Prostate gland (tissue), 2 donors: ENCODE data around the gene IMMP2L. TPM values are rescaled to one million over a fixed set of nuclear protein-coding genes. Genes with fewer than 3 reads are reported as not detected.

Experiments
- DNase-seq: peaks from one replicate; pipeline ENCODE4 v3.0.0-alpha.2; 2019; ENCODE audit warnings: low spot score
- H3K27ac ChIP-seq, 2 donors: fragments of 200-600 bp; sonication (generic); 2 replicates each; pipeline ENCODE4 v1.5.1; 2017 to 2019
- H3K27me3 ChIP-seq: fragments of 200-600 bp; sonication (generic); replicated peaks from 2 replicates; pipeline ENCODE4 v1.5.1; 2019; ENCODE audit not compliant: insufficient read depth
- H3K36me3 ChIP-seq, 2 donors: fragments of 200-600 bp; sonication (generic); 1 replicate in 1 of 2; 2 replicates in 1 of 2; pipeline versions ENCODE4 v1.5.1 to v1.8.1; 2017 to 2019
- H3K4me1 ChIP-seq: fragments of 200-600 bp; sonication (generic); replicated peaks from 2 replicates; pipeline ENCODE4 v1.5.1; 2019
- H3K4me3 ChIP-seq, 2 donors: fragments of 200-600 bp; sonication (generic); 2 replicates each; pipeline ENCODE4 v1.5.1; 2017 to 2019
- H3K9me3 ChIP-seq: fragments of 200-600 bp; sonication (generic); 2 replicates; pipeline ENCODE4 v1.5.1; 2017
- POLR2A ChIP-seq: fragments of 450-650 bp; IDR thresholded peaks from one replicate; pipeline ENCODE4 v1.6.1; 2016; ENCODE audit warnings: antibody characterized with exemption, mild to moderate bottlenecking
- POLR2AphosphoS5 ChIP-seq: sonication (generic); formaldehyde crosslinking; IDR thresholded peaks from one replicate; pipeline ENCODE4 v1.6.1; 2017; ENCODE audit warnings: antibody characterized with exemption
- WGBS: methylation state at CpG from one replicate; pipeline ENCODE4 v1.1.5; 2018; 5-methylcytosine and 5-hydroxymethylcytosine counted together
- intact Hi-C: fragments of 100-400 bp; cut with DNase I; formaldehyde crosslinking; loops from one replicate; pipeline ENCODE4 v1.14.2; 2022
- total RNA-seq, 2 donors: library from RNA; depleted of rRNA; stranded (reverse); fragments of >200 nt; gene quantifications; one replicate each; pipeline ENCODE4 v1.1.0, GENCODE V29; 2016
- TF ChIP-seq, protein P1 (sequence below), 4 experiments: fragments of 200-600 bp in 2 of 4; fragments of 450-650 bp in 2 of 4; sonication (generic) in 2 of 4; IDR thresholded peaks; 1 replicate in 3 of 4; 2 replicates in 1 of 4; pipeline ENCODE4 v1.5.1; 2016 to 2019; ENCODE audit warnings: antibody characterized with exemption in 4 of 4, mild to moderate bottlenecking in 2 of 4, moderate library complexity in 2 of 4

The IMMP2L gene
- total RNA-seq, 2 donors from 2014 or later, result 16.9 to 20.4 TPM

DNA sequence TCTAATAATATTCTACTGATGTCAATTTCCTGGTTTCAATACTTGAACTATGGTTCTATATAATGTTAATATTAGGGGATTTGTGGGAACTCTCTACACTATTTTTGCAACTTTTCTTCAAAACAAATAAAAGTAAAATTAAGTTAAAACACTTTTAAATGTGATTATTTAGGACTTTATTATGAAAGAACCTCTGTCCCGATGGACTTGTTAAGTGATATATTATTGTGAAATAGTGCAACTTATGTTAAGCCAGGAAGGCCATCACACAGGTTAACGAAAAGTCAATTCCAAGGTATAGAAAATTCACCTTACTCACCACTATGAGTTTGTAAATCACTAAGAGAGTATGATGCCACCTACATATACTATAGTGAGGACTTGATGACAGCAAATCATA lies 79.2 kb downstream of the IMMP2L start:
- intact Hi-C loops, result loop anchor here (10.0 kb wide), 1 partner anchor 1638 kb away; no protein-coding TSS in a partner anchor
- Histone ChIP-seq H3K27me3 (no peaks in the 10 kb centered on the region), H3K4me3 (no peak overlapping the region), H3K4me1 (peaks cover 5% of the 10 kb centered on the region), H3K9me3 (no peaks in the 10 kb centered on the region), H3K36me3 (no peaks in the 10 kb centered on the region), H3K27ac (no peak overlapping the region)
- no peak for DNase-seq
- 97% methylated on average over 2 of the region's 2 CpGs for WGBS
- TF ChIP-seq POLR2AphosphoS5 (no peak), POLR2A (no peak)
- TF ChIP-seq, protein P1, sequence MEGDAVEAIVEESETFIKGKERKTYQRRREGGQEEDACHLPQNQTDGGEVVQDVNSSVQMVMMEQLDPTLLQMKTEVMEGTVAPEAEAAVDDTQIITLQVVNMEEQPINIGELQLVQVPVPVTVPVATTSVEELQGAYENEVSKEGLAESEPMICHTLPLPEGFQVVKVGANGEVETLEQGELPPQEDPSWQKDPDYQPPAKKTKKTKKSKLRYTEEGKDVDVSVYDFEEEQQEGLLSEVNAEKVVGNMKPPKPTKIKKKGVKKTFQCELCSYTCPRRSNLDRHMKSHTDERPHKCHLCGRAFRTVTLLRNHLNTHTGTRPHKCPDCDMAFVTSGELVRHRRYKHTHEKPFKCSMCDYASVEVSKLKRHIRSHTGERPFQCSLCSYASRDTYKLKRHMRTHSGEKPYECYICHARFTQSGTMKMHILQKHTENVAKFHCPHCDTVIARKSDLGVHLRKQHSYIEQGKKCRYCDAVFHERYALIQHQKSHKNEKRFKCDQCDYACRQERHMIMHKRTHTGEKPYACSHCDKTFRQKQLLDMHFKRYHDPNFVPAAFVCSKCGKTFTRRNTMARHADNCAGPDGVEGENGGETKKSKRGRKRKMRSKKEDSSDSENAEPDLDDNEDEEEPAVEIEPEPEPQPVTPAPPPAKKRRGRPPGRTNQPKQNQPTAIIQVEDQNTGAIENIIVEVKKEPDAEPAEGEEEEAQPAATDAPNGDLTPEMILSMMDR (IDR thresholded peaks at IDR 0.05), result no peak

DNA sequence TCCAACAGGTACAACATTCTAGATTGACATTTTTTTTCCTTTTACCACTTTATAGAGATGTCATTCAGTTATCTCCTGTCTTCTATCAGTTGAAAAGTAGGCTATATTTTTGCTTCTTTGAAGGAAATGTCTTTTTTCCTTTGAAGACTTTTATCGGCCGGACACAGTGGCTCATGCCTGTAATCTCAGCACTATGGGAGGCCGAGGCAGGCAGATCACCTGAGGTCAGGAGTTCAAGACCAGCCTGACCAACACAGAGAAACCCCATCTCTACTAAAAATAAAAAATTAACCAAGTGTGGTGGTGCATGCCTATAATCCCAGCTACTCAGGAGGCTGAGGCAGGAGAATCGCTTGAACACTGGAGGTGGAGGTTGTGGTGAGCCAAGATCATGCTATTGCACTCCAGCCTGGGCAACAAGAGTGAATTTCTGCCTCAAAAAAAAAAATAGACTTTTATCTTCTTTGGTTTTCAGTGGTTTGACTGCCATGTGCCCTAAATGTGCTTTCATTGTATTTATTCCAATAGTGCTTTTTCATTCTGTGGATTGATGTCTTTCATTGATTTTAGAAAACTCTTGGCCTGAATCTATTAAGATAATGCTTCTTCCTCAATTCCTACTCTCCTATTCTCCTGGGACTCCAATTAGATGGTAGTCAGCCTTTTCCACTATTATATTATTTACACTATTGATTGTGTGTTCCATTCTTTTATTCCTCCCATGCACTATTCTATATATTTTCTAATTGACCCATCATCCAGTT lies 84.6 kb downstream of the IMMP2L start:
- Histone ChIP-seq H3K36me3 (no peaks in the 10 kb centered on the region), H3K4me1 (no peaks in the 10 kb centered on the region), H3K9me3 (no peaks in the 10 kb centered on the region), H3K27me3 (no peaks in the 10 kb centered on the region), H3K27ac (no peak overlapping the region), H3K4me3 (no peak overlapping the region)
- intact Hi-C loops, result no loop called here
- no peak for TF ChIP-seq POLR2AphosphoS5
- TF ChIP-seq POLR2A, result no peak
- TF ChIP-seq, protein P1 (IDR thresholded peaks at IDR 0.05), result no peak
- 98% methylated on average over 4 of the region's 4 CpGs for WGBS
- no peak for DNase-seq

- no peak for DNase-seq
- no peaks in the 10 kb centered on the region for H3K9me3 ChIP-seq
- no peak overlapping the region for H3K4me3 ChIP-seq
- TF ChIP-seq POLR2AphosphoS5, result no peak
- no peak for TF ChIP-seq POLR2A
- TF ChIP-seq, protein P1 (IDR thresholded peaks at IDR 0.05), result no peak
- no peaks in the 10 kb centered on the region for H3K36me3 ChIP-seq
- WGBS, result 83% methylated on average over 2 of the region's 2 CpGs
- no peak overlapping the region for H3K27ac ChIP-seq
- intact Hi-C loops, result no loop called here
- H3K4me1 ChIP-seq, result no peaks in the 10 kb centered on the region
- no peaks in the 10 kb centered on the region for H3K27me3 ChIP-seq
Measured at GRCh38 chr7:111476586-111477293, 85.6 kb downstream of the IMMP2L start.

DNA sequence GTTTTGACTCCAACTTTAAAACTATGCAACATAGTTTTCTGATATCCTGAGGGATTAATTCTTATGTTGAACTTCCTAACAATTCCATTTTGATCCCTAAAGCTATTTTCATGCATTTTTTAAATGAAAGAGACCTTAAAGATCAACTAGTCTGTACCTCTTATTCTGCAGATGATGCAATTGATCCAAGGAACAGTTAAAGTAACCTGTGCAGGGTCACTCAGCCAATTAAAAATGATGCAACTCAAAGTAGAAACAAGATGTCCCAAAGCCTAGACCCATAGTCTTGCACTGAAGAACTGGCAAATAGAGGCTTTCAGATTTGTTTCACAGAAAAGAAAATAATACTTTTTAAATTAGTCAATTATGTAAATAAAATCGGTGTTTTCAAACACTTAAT lies 86.3 kb downstream of the IMMP2L start:
- no peak for DNase-seq
- no peaks in the 10 kb centered on the region for H3K27me3 ChIP-seq
- no peak overlapping the region for H3K4me3 ChIP-seq
- H3K27ac ChIP-seq, result no peak overlapping the region
- H3K36me3 ChIP-seq, result no peaks in the 10 kb centered on the region
- intact Hi-C loops, result no loop called here
- H3K9me3 ChIP-seq, result no peaks in the 10 kb centered on the region
- WGBS, result 79% methylated on average over 1 of the region's 1 CpG
- no peaks in the 10 kb centered on the region for H3K4me1 ChIP-seq
- TF ChIP-seq POLR2A, result no peak
- TF ChIP-seq POLR2AphosphoS5, result no peak
- TF ChIP-seq, protein P1 (IDR thresholded peaks at IDR 0.05), result no peak

- Histone ChIP-seq H3K27ac (no peak overlapping the region), H3K4me1 (no peaks in the 10 kb centered on the region), H3K9me3 (no peaks in the 10 kb centered on the region), H3K4me3 (no peak overlapping the region), H3K36me3 (no peaks in the 10 kb centered on the region), H3K27me3 (no peaks in the 10 kb centered on the region)
- WGBS, result 69% methylated on average over 1 of the region's 1 CpG
- TF ChIP-seq, protein P1 (IDR thresholded peaks at IDR 0.05), result no peak
- TF ChIP-seq POLR2A (no peak), POLR2AphosphoS5 (no peak)
- no peak for DNase-seq
- intact Hi-C loops, result no loop called here
Measured at GRCh38 chr7:111475419-111475748, 86.9 kb downstream of the IMMP2L start.
